GM12878 (cell line): Measurements from ENCODE around the gene KRI1. TPM values are rescaled to one million over a fixed set of nuclear protein-coding genes. Genes with fewer than 3 reads are reported as not detected.

ENCODE experiments used
- ATF7 ChIP-seq: fragments of 450-650 bp; IDR thresholded peaks from 2 replicates; pipeline ENCODE4 v1.6.1; 2016; ENCODE audit warnings: low read depth, mild to moderate bottlenecking
- BACH1 ChIP-seq: fragments of 450-650 bp; IDR thresholded peaks from 2 replicates; pipeline ENCODE4 v1.6.1; 2017; ENCODE audit warnings: mild to moderate bottlenecking, borderline replicate concordance
- CBX5 ChIP-seq: sonication (generic); IDR thresholded peaks from 2 replicates; pipeline ENCODE4 v1.6.1; 2016; ENCODE audit warnings: low read depth, moderate library complexity, mild to moderate bottlenecking, inconsistent platforms
- DPF2 ChIP-seq: fragments of 450-650 bp; IDR thresholded peaks from 2 replicates; pipeline ENCODE4 v1.6.1; 2017; ENCODE audit warnings: mild to moderate bottlenecking
- E4F1 ChIP-seq: fragments of 450-650 bp; IDR thresholded peaks from 2 replicates; pipeline ENCODE4 v1.6.1; 2018; ENCODE audit warnings: borderline replicate concordance, mild to moderate bottlenecking; ENCODE audit not compliant: partially characterized antibody
- EZH2 ChIP-seq: IDR thresholded peaks from 2 replicates; pipeline ENCODE4 v1.6.1; 2012; ENCODE audit warnings: low read depth, mild to moderate bottlenecking, control low read depth, inconsistent platforms, low read length, borderline replicate concordance; ENCODE audit not compliant: control insufficient read depth
- HDAC6 ChIP-seq: fragments of 200-600 bp; sonication (generic); IDR thresholded peaks from one replicate; pipeline ENCODE4 v1.8.0; 2017; ENCODE audit warnings: antibody characterized with exemption; ENCODE audit not compliant: unreplicated experiment
- HDGF ChIP-seq: fragments of 450-650 bp; IDR thresholded peaks from 2 replicates; pipeline ENCODE4 v1.6.1; 2016; ENCODE audit warnings: antibody characterized with exemption
- KLF5 ChIP-seq: fragments of 450-650 bp; IDR thresholded peaks from 2 replicates; pipeline ENCODE4 v1.6.1; 2014; ENCODE audit warnings: mild to moderate bottlenecking; ENCODE audit not compliant: partially characterized antibody
- MEF2A ChIP-seq: IDR thresholded peaks from 2 replicates; pipeline ENCODE4 v1.6.1; 2011; ENCODE audit warnings: low read depth, mild to moderate bottlenecking, low read length, moderate library complexity; ENCODE audit not compliant: insufficient read depth
- MEF2B ChIP-seq: fragments of 450-650 bp; IDR thresholded peaks from 2 replicates; pipeline ENCODE4 v1.6.1; 2018; ENCODE audit warnings: mild to moderate bottlenecking, moderate library complexity; ENCODE audit not compliant: partially characterized antibody, poor library complexity, severe bottlenecking
- NFIC ChIP-seq: IDR thresholded peaks from 2 replicates; pipeline ENCODE4 v1.6.1; 2012; ENCODE audit warnings: low read depth, mild to moderate bottlenecking, inconsistent platforms, low read length, moderate library complexity
- NFXL1 ChIP-seq: fragments of 450-650 bp; IDR thresholded peaks from 2 replicates; pipeline ENCODE4 v1.6.1; 2017; ENCODE audit warnings: antibody characterized with exemption, mild to moderate bottlenecking, borderline replicate concordance
- POLR2AphosphoS5 ChIP-seq: IDR thresholded peaks from 2 replicates; pipeline ENCODE4 v1.6.1; 2011; ENCODE audit warnings: mild to moderate bottlenecking, low read length, inconsistent platforms
- RAD51 ChIP-seq: fragments of 450-650 bp; IDR thresholded peaks from 2 replicates; pipeline ENCODE4 v1.6.1; 2016; ENCODE audit warnings: moderate library complexity, mild to moderate bottlenecking, inconsistent platforms
- SMAD1 ChIP-seq: fragments of 450-650 bp; IDR thresholded peaks from 2 replicates; pipeline ENCODE4 v1.6.1; 2018; ENCODE audit warnings: mild to moderate bottlenecking, low read depth; ENCODE audit not compliant: partially characterized antibody
- SMC3 ChIP-seq: IDR thresholded peaks from 2 replicates; pipeline ENCODE4 v1.6.1; 2011; ENCODE audit warnings: low read length, improper control_type of control experiment, borderline replicate concordance
- SP1 ChIP-seq: IDR thresholded peaks from one replicate; pipeline ENCODE4 v1.6.1; 2011; ENCODE audit warnings: low read depth, low read length
- USF1 ChIP-seq: IDR thresholded peaks from 2 replicates; pipeline ENCODE4 v1.6.1; 2011; ENCODE audit warnings: borderline replicate concordance, low read depth, mild to moderate bottlenecking, moderate library complexity, mixed read lengths, low read length; ENCODE audit not compliant: insufficient read depth; ENCODE audit errors: extremely low read length
- ZNF207 ChIP-seq: fragments of 450-650 bp; IDR thresholded peaks from 2 replicates; pipeline ENCODE4 v1.6.1; 2014; ENCODE audit warnings: antibody characterized with exemption, mild to moderate bottlenecking, borderline replicate concordance
- ZNF622 ChIP-seq: fragments of 450-650 bp; IDR thresholded peaks from 2 replicates; pipeline ENCODE4 v1.6.1; 2017; ENCODE audit warnings: mild to moderate bottlenecking, inconsistent platforms
- polyA plus RNA-seq, 11 experiments: library from polyadenylated mRNA; depleted of rRNA in 4 of 11; unstranded in 6 of 11; stranded (reverse) in 5 of 11; fragments of >200 nt; fragmentation: Nextera tagmentation in 4 of 11; fragmentation: Illumina TruSeq in 1 of 11; extraction: Ambion mirVana in 4 of 11; extraction: Trizol in 1 of 11; gene quantifications; 1 replicate in 1 of 11; 2 replicates in 10 of 11; pipeline versions ENCODE4 v1.2.1 to v1.2.3, GENCODE V29; 2011 to 2016; ENCODE audit warnings: inconsistent platforms in 2 of 11, missing spikeins in 2 of 11, low read depth in 1 of 11
- total RNA-seq, 4 experiments: library from RNA; depleted of rRNA in 3 of 4; stranded (reverse); fragments of >200 nt in 3 of 4; fragmentation: Illumina TruSeq in 1 of 4; extraction: Trizol in 1 of 4; gene quantifications; 2 replicates each; pipeline versions ENCODE4 v1.2.1 to v1.2.3, GENCODE V29; 2013 to 2021
- TF ChIP-seq, protein P1 (sequence below): IDR thresholded peaks from 2 replicates; pipeline ENCODE4 v1.6.1; 2011; ENCODE audit warnings: mild to moderate bottlenecking, low read depth, low read length, moderate library complexity; ENCODE audit not compliant: insufficient replicate concordance
- TF ChIP-seq, protein P2 (sequence below): fragments of 450-650 bp; formaldehyde crosslinking; IDR thresholded peaks from 2 replicates; pipeline ENCODE4 v1.4.0; 2022; ENCODE audit warnings: mild to moderate bottlenecking, moderate library complexity

KRI1 gene
- total and polyA plus RNA-seq, 10 of the 15 experiments (the other 5 are each of a cell fraction or from before 2014, with no cell fraction given): 0.98 to 42.5 (median 24.7) TPM

- TF ChIP-seq, protein P1, sequence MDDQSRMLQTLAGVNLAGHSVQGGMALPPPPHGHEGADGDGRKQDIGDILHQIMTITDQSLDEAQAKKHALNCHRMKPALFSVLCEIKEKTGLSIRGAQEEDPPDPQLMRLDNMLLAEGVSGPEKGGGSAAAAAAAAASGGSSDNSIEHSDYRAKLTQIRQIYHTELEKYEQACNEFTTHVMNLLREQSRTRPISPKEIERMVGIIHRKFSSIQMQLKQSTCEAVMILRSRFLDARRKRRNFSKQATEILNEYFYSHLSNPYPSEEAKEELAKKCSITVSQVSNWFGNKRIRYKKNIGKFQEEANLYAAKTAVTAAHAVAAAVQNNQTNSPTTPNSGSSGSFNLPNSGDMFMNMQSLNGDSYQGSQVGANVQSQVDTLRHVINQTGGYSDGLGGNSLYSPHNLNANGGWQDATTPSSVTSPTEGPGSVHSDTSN: no peak
- TF ChIP-seq MEF2A (0 out of 2 replicates have a peak, but pooled peaks have one; percentile 6), ZNF207 (no peak; the same call in 1 of the 2 replicates), HDAC6 (no peak), E4F1 (no peak), USF1 (no peak), MEF2B (no peak), HDGF (peak; percentile 33; the same call in 1 of the 2 replicates), ZNF622 (no peak), NFIC (no peak), KLF5 (no peak), EZH2 (no peak), CBX5 (no peak), BACH1 (peak; percentile 89), SP1 (peak; percentile 69), SMC3 (no peak), SMAD1 (no peak), ATF7 (no peak), POLR2AphosphoS5 (peak; percentile 83), DPF2 (no peak; the same call in none of the 2 replicates), RAD51 (no peak), NFXL1 (no peak)
- TF ChIP-seq, protein P2, sequence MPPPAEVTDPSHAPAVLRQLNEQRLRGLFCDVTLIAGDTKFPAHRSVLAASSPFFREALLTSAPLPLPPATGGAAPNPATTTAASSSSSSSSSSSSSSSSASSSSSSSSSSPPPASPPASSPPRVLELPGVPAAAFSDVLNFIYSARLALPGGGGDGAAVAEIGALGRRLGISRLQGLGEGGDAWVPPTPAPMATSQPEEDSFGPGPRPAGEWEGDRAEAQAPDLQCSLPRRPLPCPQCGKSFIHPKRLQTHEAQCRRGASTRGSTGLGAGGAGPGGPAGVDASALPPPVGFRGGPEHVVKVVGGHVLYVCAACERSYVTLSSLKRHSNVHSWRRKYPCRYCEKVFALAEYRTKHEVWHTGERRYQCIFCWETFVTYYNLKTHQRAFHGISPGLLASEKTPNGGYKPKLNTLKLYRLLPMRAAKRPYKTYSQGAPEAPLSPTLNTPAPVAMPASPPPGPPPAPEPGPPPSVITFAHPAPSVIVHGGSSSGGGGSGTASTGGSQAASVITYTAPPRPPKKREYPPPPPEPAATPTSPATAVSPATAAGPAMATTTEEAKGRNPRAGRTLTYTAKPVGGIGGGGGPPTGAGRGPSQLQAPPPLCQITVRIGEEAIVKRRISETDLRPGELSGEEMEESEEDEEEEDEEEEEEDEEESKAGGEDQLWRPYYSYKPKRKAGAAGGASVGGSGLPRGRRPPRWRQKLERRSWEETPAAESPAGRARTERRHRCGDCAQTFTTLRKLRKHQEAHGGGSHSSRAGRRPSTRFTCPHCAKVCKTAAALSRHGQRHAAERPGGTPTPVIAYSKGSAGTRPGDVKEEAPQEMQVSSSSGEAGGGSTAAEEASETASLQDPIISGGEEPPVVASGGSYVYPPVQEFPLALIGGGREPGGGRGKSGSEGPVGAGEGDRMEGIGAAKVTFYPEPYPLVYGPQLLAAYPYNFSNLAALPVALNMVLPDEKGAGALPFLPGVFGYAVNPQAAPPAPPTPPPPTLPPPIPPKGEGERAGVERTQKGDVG (CRISPR knock-in tag): no peak
Measured at GRCh38 chr19:10565567-10566407, at the start of gene KRI1 (continued).
